SK-N-MC (cell line): ENCODE measurements around the gene RASIP1.

Source experiments
- EZH2 ChIP-seq: fragments of 200-600 bp; sonication (generic); IDR thresholded peaks from one replicate; pipeline ENCODE4 v1.6.1; 2017; ENCODE audit warnings: antibody characterized with exemption
- POLR2AphosphoS5 ChIP-seq: IDR thresholded peaks from 2 replicates; pipeline ENCODE4 v1.6.1; 2012; ENCODE audit warnings: mild to moderate bottlenecking, low read depth, low read length, borderline replicate concordance

- TF ChIP-seq EZH2 (no peak), POLR2AphosphoS5 (no peak)
Measured at GRCh38 chr19:48770734-48771472, 30.5 kb upstream of the RASIP1 start.
